Hair follicle dermal papilla cell (primary cell): ENCODE measurements around the gene RAI2. TPM values are rescaled to one million over a fixed set of nuclear protein-coding genes. Genes with fewer than 3 reads are reported as not detected.

Experiments
- total RNA-seq: library from RNA; depleted of rRNA; stranded (reverse); fragments of >200 nt; gene quantifications from 2 replicates; pipeline ENCODE4 v1.2.3, GENCODE V29; 2012

Gene RAI2
- 0.16 TPM in 1 of 2 replicates, not detected in the other for total RNA-seq

DNA sequence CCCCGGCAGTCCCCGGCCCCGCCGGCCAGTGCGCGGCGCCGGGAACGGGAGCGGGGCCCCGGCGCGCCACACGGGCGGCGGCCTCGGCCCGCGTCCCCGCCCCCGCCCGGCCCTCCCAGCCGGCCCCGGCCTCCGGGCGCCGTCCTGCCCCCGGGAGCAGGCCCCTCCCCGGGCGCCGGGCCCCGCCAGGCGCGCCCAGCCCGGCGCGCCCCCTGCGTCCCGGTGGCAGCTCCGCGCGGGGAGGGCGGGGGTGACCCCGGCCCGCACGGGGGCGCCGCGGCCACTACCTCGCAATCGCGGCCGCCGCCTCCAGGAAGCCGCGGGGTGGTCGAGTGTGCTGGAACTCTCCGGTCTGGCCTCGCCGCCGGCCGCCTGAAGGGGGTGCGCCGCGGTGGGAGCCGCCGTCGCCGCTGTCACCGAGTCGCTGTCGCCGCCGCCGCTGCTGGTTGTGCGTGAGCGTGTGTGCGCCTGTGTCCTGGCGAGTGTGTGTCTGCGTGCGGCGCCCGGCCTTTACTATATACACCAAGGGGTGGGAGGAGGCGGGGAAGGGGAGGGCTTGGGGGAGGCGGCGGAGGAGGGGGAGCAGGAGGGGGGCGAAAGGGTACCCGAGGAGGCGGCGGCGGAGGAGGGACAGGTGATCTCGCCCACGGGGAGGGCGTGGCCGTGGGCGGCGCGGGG, at the start of gene RAI2:
TSS of gene RAI2 (minus strand) at position 488 of the 678 bp plus-strand sequence. CDS start 59,288 bp downstream, outside the sequence.

Other genes starting within 250 kb of the RAI2 start
- gene SCML1, start 123.8 kb downstream of the RAI2 start, total RNA-seq, result 11.2 and 11.7 TPM in 2 replicates